Ovary (tissue), 3 donors: ENCODE results near the gene KCNMB2.

Source experiments
- CTCF ChIP-seq, 3 donors: fragments of 450-650 bp in 2 of 3; fragments of 200-600 bp in 1 of 3; IDR thresholded peaks; one replicate each; pipeline versions ENCODE4 v1.5.1 to v1.8.0; 2016 to 2022; ENCODE audit warnings: antibody characterized with exemption in 3 of 3, mild to moderate bottlenecking in 1 of 3
- POLR2A ChIP-seq: fragments of 450-650 bp; IDR thresholded peaks from one replicate; pipeline ENCODE4 v1.6.1; 2017; ENCODE audit warnings: antibody characterized with exemption, mild to moderate bottlenecking, moderate library complexity
- donor health status: DM: no; HTN: no; CAD: no.

GRCh38 chr3:178739720-178740119 lies 203.5 kb downstream of the KCNMB2 start:
- TF ChIP-seq POLR2A (no peak), CTCF (IDR thresholded peaks at IDR 0.05) (no peak)
